ENCODE measurements around the gene ALAS1. TPM values are rescaled to one million over a fixed set of nuclear protein-coding genes. Genes with fewer than 3 reads are reported as not detected.
"Not testable (repeated sequence)": the region's sequence is repeated elsewhere in the genome, so short reads cannot be mapped to it uniquely, and the experiment has no call there.

Gene ALAS1
- total RNA-seq, result 41.0 and 51.7 TPM in 2 replicates

- peak; percentile 91 for DNase-seq
Measured at GRCh38 chr3:52197842-52198625, at the start of gene ALAS1. Gene ALAS1, plus strand, starts transcription at chr3:52198160. Its CDS starts 1,082 bp downstream, at chr3:52199242.

DNA sequence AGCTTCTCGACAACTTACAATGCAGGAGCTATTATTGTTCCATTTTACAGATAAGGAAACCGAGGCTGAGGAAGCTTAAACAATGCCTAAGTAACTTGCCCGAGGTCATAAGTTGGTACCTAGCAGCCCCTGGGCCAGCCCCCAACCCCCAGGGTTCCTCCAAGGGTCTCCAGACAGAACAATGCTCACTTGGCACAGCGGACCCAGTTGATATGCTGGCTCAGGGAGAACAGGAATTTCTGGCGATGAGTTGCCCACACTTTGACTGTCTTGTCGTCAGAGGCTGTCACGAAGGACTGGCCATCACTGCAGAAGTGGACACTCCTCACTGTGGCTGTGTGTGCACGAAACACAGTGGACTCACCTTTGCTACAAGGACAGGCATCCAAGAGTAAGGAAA lies 48.9 kb upstream of the ALAS1 start:
- DNase-seq, result no peak

GRCh38 chr3:52149726-52150125 lies 48.2 kb upstream of the ALAS1 start:
- no peak for DNase-seq

DNA sequence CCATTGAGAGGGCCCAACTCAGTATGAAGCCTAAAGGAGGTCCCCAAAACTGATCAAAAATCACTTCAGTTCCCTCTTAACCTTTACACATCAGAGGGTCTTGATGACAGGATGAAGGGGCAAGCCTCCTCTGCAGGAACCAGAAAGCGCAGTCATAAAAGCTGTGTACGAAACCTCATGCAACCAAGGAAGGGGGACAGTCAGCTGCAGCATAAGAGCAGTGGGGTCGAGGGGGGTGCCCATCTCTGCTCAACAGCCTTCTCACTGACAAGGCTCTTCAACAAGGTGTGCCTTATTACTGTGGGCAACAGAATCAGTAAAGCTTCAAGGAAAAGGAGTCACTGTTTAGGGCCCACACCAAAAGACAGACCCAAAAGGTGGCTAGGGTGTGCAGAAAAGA lies 47.6 kb upstream of the ALAS1 start:
- no peak for DNase-seq

GRCh38 chr3:52150860-52151259 lies 47.1 kb upstream of the ALAS1 start:
- DNase-seq, result no peak

DNA sequence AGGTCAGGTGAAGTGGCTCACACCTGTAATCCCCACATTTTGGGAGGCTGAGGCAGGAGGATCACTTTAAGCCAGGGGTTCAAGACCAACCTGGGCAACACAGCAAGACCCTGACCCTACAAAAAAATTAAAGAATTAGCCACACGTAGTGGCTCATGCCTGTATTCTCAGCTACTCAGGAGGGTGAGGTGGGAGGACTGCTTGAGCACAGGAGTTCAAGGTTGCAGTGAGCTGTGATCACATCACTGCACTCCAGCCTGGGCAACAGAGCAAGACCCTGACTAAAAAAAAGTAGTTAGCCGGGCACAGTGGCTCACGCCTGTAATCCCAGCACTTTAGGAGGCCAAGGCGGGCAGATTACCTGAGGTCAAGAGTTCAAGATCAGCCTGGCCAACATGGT lies 46.0 kb upstream of the ALAS1 start:
- DNase-seq, result not testable (repeated sequence)

DNA sequence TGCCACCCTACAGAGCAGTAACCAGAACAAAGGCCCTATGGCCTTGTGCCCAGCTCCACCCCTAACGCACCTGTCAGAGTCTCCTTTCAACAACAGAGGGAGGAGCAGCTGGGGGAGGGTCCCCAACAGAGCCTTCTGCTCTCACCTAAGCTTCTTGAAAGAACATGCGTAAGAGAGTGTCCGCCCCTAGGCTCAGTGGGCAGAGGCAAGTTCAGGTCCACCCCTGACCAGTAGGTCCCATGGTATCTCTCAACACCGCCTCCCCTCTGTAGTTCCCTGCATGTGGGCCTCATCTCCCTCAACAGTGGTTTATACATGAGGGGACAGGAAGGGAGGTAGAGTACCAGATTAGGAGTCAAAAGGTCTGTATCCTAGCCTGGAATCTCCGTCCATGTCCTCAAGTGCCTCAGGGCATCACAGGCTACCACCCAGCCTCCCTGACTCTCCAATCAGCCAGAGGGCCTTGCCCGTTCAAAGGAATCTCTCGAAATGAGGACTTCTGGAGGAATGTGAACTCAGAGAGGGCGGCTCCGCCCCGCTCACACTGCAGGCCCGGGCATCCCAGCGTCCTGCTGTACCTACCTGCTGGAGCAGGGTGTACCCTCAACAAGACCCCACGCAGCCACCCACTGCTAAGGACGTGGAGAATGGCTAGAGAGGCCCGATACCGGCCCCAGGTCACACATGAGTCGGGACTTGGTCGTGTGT lies 44.4 kb upstream of the ALAS1 start:
- peak; percentile 20 for DNase-seq

DNA sequence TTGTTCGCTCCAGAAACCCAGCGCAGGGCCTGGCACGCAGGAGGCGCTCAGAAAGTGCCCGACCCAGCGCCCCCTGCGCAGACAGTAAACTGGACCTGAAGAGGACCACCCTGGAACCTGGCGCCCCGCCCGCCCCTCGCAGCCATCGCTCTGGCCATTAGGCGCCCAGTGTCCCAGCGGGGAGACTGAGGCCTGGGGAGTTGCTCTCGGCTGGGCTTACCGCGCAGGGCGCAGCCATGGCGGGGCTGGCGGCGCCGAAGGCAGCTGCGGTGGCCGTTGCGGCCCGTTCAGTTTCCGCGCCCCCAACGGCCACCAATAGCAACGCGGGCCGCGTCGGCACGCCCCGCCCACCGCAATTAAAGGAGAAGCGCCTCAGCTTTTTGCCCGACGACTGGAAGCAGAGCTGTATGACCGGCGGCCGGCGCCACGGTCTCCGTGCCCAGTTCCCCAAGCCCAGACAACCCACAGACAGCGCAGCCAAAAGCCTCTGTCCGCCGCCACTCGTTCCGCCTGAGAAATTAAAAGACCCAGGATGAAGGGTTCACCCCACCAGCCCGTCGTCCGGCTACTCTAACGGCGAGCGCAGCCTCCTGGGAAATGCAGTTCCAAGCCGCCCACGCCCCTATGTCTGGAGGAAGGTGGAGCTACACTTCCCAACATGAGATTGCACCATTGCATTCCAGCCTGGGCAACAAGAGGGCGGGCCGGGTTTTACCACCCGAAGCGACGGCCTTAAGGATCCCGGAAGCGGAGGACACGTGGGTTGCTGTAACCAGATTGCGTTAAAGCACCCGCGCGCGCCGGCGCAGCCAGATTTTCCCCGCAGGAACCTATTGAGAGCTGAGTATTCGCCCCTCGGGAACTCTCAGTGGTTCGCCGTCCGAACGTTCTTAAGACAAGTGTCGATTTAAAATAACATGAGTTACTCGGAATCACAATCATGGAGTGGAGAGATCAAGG lies 43.5 kb upstream of the ALAS1 start, which contains the start of gene POC1A:
Gene POC1A (minus strand): TSS at position 289 of the 960 bp plus-strand sequence. CDS start 51 bp downstream, at position 238.
- peak; percentile 98 for DNase-seq

GRCh38 chr3:52155912-52156311 lies 42.0 kb upstream of the ALAS1 start:
- DNase-seq, result no peak

- no peak for DNase-seq
Measured at GRCh38 chr3:52159503-52159902, 38.5 kb upstream of the ALAS1 start.

DNA sequence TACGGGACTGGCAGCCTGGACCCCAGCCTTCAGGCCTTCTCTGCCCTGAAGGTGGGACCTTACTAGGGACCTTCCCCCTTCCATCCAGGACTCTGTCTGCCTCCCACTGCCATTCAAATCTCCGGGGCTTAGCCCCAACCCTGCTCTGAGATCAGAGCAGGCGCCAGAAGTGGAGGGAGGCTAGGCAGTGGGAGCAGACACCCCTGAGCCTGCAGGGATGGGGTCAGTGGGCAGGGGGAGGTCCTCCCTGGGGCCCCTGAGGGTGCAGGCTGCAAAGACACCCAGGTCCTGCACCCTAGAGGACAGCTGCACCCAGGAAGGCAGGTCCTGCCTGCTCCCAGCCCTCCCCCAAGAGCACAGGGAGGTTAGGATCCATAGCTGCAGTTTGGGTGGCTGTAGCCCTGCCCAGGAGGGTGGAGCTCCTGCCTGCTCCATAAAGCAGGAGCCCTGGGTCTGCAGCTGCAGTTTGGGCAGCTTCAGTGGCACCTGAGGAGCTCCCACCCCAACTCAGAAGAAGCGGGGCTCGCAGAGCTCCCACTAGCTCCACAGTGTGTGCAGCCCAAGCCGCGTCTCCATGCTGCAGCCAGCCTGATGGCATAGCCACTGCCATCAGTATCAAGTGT lies 35.6 kb upstream of the ALAS1 start:
- no peak for DNase-seq

GRCh38 chr3:52167240-52167639 lies 30.7 kb upstream of the ALAS1 start:
- no peak for DNase-seq

DNA sequence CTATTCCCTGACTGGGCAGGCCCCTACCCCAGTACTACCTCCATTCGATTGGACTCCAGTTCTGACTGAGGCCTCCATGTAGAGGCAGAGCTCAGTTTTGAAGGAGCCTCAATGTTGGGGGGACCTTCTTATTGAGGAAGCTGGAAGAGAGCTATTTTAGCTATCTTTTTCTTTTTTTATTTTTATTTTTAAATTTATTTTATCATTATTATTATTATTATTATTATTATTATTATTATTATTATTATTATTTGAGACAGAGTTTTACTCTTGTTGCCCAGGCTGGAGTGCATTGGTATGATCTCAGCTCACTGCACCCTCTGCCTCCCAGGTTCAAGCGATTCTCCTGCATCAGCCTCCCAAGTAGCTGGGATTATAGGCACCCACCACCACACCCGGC lies 27.7 kb upstream of the ALAS1 start:
- DNase-seq, result not testable (repeated sequence)

DNA sequence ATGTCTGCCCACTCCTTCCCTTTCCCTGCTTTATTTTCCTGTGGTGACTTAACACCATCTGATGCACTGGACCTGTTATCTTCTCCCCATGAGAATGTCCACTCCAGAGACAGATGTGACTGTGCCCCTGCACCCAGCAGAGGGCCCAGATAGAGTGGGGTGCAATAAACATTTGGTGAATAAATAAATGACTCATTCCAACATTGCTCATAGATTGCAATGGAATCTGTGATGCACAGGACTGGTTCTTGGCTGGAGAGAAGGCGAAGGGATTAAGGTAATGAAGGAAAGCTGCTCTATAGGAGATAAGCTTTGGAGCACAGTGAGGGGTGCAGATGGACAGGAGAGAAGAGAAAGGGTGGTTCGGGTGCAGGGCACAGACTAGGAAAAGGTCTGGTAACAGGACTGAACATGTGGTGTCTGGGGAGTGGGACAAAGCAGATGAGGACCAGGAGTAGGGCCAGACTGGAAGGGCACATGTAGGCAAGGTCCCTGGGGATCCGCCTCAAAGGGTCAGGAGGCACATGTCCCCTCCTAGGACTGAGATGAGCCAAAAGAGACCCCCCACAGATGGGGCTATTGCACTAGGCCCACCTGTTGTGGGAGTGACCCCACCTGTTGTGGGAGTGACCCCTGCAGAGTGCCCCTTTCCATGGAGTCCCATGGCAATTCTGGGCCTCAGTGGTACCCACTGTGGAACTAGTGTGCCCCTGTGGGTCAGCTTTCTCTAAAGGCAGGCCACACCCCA lies 26.3 kb upstream of the ALAS1 start:
- no peak for DNase-seq

DNA sequence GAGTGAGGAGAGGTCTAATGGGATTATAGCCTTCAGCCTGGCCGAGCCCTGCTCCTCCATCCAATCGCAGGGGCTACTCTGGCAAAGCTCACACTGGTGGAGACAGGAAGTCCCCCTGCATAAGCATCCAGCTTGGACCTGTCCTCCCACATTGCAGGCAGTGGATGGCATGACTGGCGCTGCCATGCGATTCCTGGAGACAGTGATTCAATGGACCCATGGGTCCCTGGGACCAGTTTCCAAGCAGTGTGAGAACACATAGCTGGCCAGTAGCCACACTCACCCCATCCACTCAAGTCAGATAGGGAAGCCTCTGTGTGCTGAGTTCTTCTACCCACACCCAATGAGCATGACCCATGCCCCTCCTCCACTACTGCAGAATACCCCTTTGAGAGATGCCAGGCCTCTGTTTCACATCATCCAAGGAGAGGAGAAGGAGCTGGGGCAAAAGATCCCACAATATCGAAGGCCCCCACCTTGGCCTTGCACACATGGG lies 25.6 kb upstream of the ALAS1 start:
- no peak for DNase-seq

- no peak for DNase-seq
Measured at GRCh38 chr3:52173101-52173500, 24.9 kb upstream of the ALAS1 start.

GRCh38 chr3:52174896-52175295 lies 23.1 kb upstream of the ALAS1 start:
- DNase-seq, result no peak

DNA sequence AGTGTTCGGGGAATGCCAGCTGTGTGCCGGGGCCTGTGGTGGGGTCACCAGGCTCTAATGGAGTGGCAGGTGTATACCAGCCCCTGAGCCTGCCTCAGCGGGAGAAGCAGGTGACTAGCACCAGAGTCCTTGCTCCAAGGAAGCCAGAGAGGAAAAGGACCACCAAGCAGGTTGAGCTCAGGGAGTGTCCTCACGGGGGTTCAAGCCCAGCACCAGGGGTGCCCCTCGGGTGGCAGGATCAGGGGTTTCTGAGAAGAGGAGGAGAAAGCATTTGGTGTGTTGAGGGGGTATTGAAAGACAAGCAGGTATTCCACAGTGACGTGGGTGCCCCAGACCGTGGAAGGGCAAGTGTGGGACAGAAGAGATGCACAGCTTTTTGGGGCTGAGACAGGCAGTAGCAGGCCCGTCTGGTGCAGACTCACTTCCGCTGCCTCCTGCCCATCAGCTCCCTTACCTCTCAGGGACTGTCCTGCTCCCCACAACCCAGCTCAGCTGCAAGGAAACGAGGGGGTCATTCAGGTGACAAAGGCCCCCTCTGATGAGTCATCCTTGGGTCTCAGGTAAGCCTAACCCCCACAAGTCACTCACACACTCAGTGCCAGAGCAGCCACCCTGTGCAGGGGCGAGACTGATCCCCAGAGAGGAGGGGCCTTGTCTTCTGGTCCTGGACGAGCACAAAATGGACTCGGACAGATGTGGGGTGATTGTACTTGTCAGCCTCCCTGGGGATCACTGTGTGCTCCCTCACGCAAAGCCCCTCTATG lies 22.4 kb upstream of the ALAS1 start:
- no peak for DNase-seq

GRCh38 chr3:52176180-52176752 lies 21.7 kb upstream of the ALAS1 start:
- no peak for DNase-seq

All from dermis blood vessel endothelial cell (primary cell).